CD8-positive, alpha-beta memory T cell (primary cell): Measurements from ENCODE around the gene PLCD4. TPM values are rescaled to one million over a fixed set of nuclear protein-coding genes. Genes with fewer than 3 reads are reported as not detected.

Source experiments
- CTCF ChIA-PET: fragments of 350-600 bp; sonication (Branson Sonifier 250); formaldehyde crosslinking; loops from one replicate; lab custom pipeline; 2021; ENCODE audit warnings: antibody characterized with exemption; lab: Charles Lee
- POLR2A ChIA-PET: fragments of 350-600 bp; sonication (Branson Sonifier 250); formaldehyde crosslinking; loops from one replicate; lab custom pipeline; 2021; ENCODE audit warnings: antibody characterized with exemption; lab: Charles Lee
- DNase-seq, 5 donors: peaks; one replicate each; pipeline versions ENCODE4 v3.0.0 to v3.0.0-alpha.2; 2020 to 2022; ENCODE audit warnings: mixed read lengths in 1 of 5
- H3K27ac ChIP-seq: one replicate; pipeline ENCODE4 v1.7.0; 2013; ENCODE audit warnings: low read depth, mild to moderate bottlenecking, low read length, moderate library complexity
- H3K27me3 ChIP-seq: 2 replicates; pipeline ENCODE4 v1.7.0; 2013; ENCODE audit warnings: low read length, mild to moderate bottlenecking; ENCODE audit not compliant: insufficient read depth, poor library complexity, severe bottlenecking
- H3K36me3 ChIP-seq: 2 replicates; pipeline ENCODE4 v1.7.0; 2013; ENCODE audit warnings: mild to moderate bottlenecking, low read length, moderate library complexity; ENCODE audit not compliant: insufficient read depth
- H3K4me1 ChIP-seq: 2 replicates; pipeline ENCODE4 v1.7.0; 2013; ENCODE audit warnings: mild to moderate bottlenecking, low read length, moderate library complexity; ENCODE audit not compliant: insufficient read depth
- H3K4me3 ChIP-seq: 2 replicates; pipeline ENCODE4 v1.7.0; 2013; ENCODE audit warnings: mild to moderate bottlenecking, low read length
- H3K9me3 ChIP-seq: 2 replicates; pipeline ENCODE4 v1.7.0; 2013; ENCODE audit warnings: mild to moderate bottlenecking, low read length
- H3K27ac Mint-ChIP-seq, 8 donors: one replicate each; pipeline ENCODE4 v1.8.0; 2020 to 2021; ENCODE audit warnings: mixed read lengths in 8 of 8, mild to moderate bottlenecking in 6 of 8, inconsistent platforms in 3 of 8, moderate library complexity in 3 of 8
- H3K27me3 Mint-ChIP-seq, 2 donors: one replicate each; pipeline ENCODE4 v1.8.0; 2020 to 2021; ENCODE audit warnings: mixed read lengths in 2 of 2, mild to moderate bottlenecking in 1 of 2, moderate library complexity in 1 of 2
- H3K36me3 Mint-ChIP-seq, 3 donors: one replicate each; pipeline ENCODE4 v1.8.0; 2020 to 2021; ENCODE audit warnings: mixed read lengths in 3 of 3, inconsistent platforms in 1 of 3, mild to moderate bottlenecking in 1 of 3
- H3K4me1 Mint-ChIP-seq, 3 donors: one replicate each; pipeline ENCODE4 v1.8.0; 2020 to 2021; ENCODE audit warnings: mixed read lengths in 3 of 3, inconsistent platforms in 1 of 3, mild to moderate bottlenecking in 1 of 3
- H3K4me3 Mint-ChIP-seq, 7 donors: one replicate each; pipeline ENCODE4 v1.8.0; 2020 to 2021; ENCODE audit warnings: mixed read lengths in 7 of 7, mild to moderate bottlenecking in 6 of 7, moderate library complexity in 4 of 7, inconsistent platforms in 2 of 7
- H3K9me3 Mint-ChIP-seq, 5 donors: one replicate each; pipeline ENCODE4 v1.8.0; 2020 to 2022; ENCODE audit warnings: mixed read lengths in 5 of 5, mild to moderate bottlenecking in 3 of 5, moderate library complexity in 2 of 5, inconsistent platforms in 1 of 5
- polyA plus RNA-seq: library from polyadenylated mRNA; unstranded; fragments of 300-500 nt; fragmentation: Illumina TruSeq; gene quantifications from one replicate; pipeline ENCODE4 v1.2.3, GENCODE V29; 2021
- total RNA-seq, 2 experiments: library from RNA; stranded (reverse); gene quantifications; one replicate each; pipeline ENCODE4 v1.2.3, GENCODE V29; 2021

Gene PLCD4
- total and polyA plus RNA-seq, 3 experiments from 2014 or later, result 0.16 to 0.49 TPM; not detected in 1

- Mint-ChIP-seq H3K4me3 (no peak overlapping the region), H3K4me1 (no peaks in the 10 kb centered on the region), H3K36me3 (no peaks in the 10 kb centered on the region), H3K9me3 (no peaks in the 10 kb centered on the region), H3K27ac (no peak overlapping the region), H3K27me3 (peaks cover 0 to 1% of the 10 kb centered on the region in 2 donors)
- Histone ChIP-seq H3K4me3 (no peak overlapping the region), H3K27me3 (no peaks in the 10 kb centered on the region), H3K4me1 (no peaks in the 10 kb centered on the region), H3K36me3 (no peaks in the 10 kb centered on the region), H3K27ac (no peak overlapping the region), H3K9me3 (no peaks in the 10 kb centered on the region)
- no peak for DNase-seq
- POLR2A ChIA-PET, result no interaction called here
- CTCF ChIA-PET, result no interaction called here
These were observed 15.6 kb downstream of the PLCD4 start for GRCh38 chr2:218623366-218623705.

- Mint-ChIP-seq H3K9me3 (no peaks in the 10 kb centered on the region), H3K36me3 (no peaks in the 10 kb centered on the region), H3K4me3 (no peak overlapping the region), H3K27ac (peak overlapping the region in 1 of 8 donors; percentile 25), H3K27me3 (peaks cover 0 to 1% of the 10 kb centered on the region in 2 donors), H3K4me1 (peaks cover 0 to 2% (median 0%) of the 10 kb centered on the region in 3 donors)
- POLR2A ChIA-PET, result no interaction called here
- DNase-seq, result no peak
- H3K27ac ChIP-seq, result no peak overlapping the region
- CTCF ChIA-PET, result no interaction called here
- H3K36me3 ChIP-seq, result no peaks in the 10 kb centered on the region
- H3K4me1 ChIP-seq, result no peaks in the 10 kb centered on the region
- no peak overlapping the region for H3K4me3 ChIP-seq
- H3K27me3 ChIP-seq, result no peaks in the 10 kb centered on the region
- H3K9me3 ChIP-seq, result no peaks in the 10 kb centered on the region
These were observed 18.7 kb downstream of the PLCD4 start for GRCh38 chr2:218626369-218626768.

- H3K36me3 ChIP-seq, result no peaks in the 10 kb centered on the region
- no peak for DNase-seq
- peaks cover 0 to 1% of the 10 kb centered on the region in 2 donors for H3K27me3 Mint-ChIP-seq
- no peaks in the 10 kb centered on the region for H3K4me1 ChIP-seq
- POLR2A ChIA-PET, result no interaction called here
- peaks cover 0 to 2% (median 0%) of the 10 kb centered on the region in 3 donors for H3K4me1 Mint-ChIP-seq
- no peak overlapping the region for H3K27ac ChIP-seq
- no peaks in the 10 kb centered on the region for H3K9me3 ChIP-seq
- no peak overlapping the region for H3K4me3 ChIP-seq
- H3K27ac Mint-ChIP-seq, result peak overlapping the region in 1 of 8 donors; percentile 47
- CTCF ChIA-PET, result interaction anchor here (1.3 kb wide), 1 partner anchor 13 kb away, joined by 4 read pairs; no protein-coding TSS in a partner anchor
- no peak overlapping the region for H3K4me3 Mint-ChIP-seq
- no peaks in the 10 kb centered on the region for H3K27me3 ChIP-seq
- H3K9me3 Mint-ChIP-seq, result no peaks in the 10 kb centered on the region
- H3K36me3 Mint-ChIP-seq, result peaks cover 0 to 3% (median 0%) of the 10 kb centered on the region in 3 donors
These were observed 20.2 kb downstream of the PLCD4 start for GRCh38 chr2:218627939-218628338.

- peaks cover 0 to 2% (median 0%) of the 10 kb centered on the region in 3 donors for H3K4me1 Mint-ChIP-seq
These were observed 24.1 kb downstream of the PLCD4 start for GRCh38 chr2:218631837-218632236.

GRCh38 chr2:218635719-218636118, 28.0 kb downstream of the PLCD4 start:
- H3K4me1 Mint-ChIP-seq, result no peaks in the 10 kb centered on the region
- peak overlapping the region in 3 of 8 donors; percentile 41 to 56 (median 55) for H3K27ac Mint-ChIP-seq
- ChIA-PET CTCF (no interaction called here), POLR2A (no interaction called here)
- H3K4me3 Mint-ChIP-seq, result no peak overlapping the region
- no peaks in the 10 kb centered on the region for H3K27me3 Mint-ChIP-seq
- H3K9me3 Mint-ChIP-seq, result no peaks in the 10 kb centered on the region
- H3K4me1 ChIP-seq, result no peaks in the 10 kb centered on the region
- no peak for DNase-seq
- H3K36me3 ChIP-seq, result peaks cover 48% of the 10 kb centered on the region
- peaks cover 6 to 76% (median 7%) of the 10 kb centered on the region in 3 donors for H3K36me3 Mint-ChIP-seq
- H3K4me3 ChIP-seq, result no peak overlapping the region
- no peak overlapping the region for H3K27ac ChIP-seq
- no peaks in the 10 kb centered on the region for H3K9me3 ChIP-seq
- no peaks in the 10 kb centered on the region for H3K27me3 ChIP-seq

More at GRCh38 chr2:218631837-218632236, 24.1 kb downstream of the PLCD4 start:
- Histone ChIP-seq H3K4me3 (no peak overlapping the region), H3K27ac (no peak overlapping the region), H3K36me3 (peaks cover 16% of the 10 kb centered on the region), H3K27me3 (no peaks in the 10 kb centered on the region), H3K9me3 (no peaks in the 10 kb centered on the region), H3K4me1 (no peaks in the 10 kb centered on the region)
- ChIA-PET CTCF (interaction anchor here (1.2 to 1.4 kb wide), 2 partner anchors 16 to 30 kb away, joined by 3 read pairs; no protein-coding TSS in a partner anchor), POLR2A (no interaction called here)
- H3K27ac Mint-ChIP-seq, result no peak overlapping the region
- H3K4me3 Mint-ChIP-seq, result no peak overlapping the region
- peaks cover 0 to 40% (median 0%) of the 10 kb centered on the region in 3 donors for H3K36me3 Mint-ChIP-seq
- no peaks in the 10 kb centered on the region for H3K27me3 Mint-ChIP-seq
- H3K9me3 Mint-ChIP-seq, result no peaks in the 10 kb centered on the region
- DNase-seq, result no peak

- CTCF ChIA-PET, result no interaction called here
- Histone ChIP-seq H3K4me3 (no peak overlapping the region), H3K4me1 (no peaks in the 10 kb centered on the region), H3K27ac (no peak overlapping the region), H3K9me3 (no peaks in the 10 kb centered on the region), H3K27me3 (no peaks in the 10 kb centered on the region), H3K36me3 (peaks cover 54% of the 10 kb centered on the region)
- Mint-ChIP-seq H3K27me3 (no peaks in the 10 kb centered on the region), H3K9me3 (no peaks in the 10 kb centered on the region), H3K4me3 (no peak overlapping the region), H3K36me3 (peaks cover 7 to 88% (median 9%) of the 10 kb centered on the region in 3 donors), H3K4me1 (no peaks in the 10 kb centered on the region), H3K27ac (peak overlapping the region in 1 of 8 donors; percentile 26)
- DNase-seq, result no peak
- POLR2A ChIA-PET, result no interaction called here
These were observed 30.7 kb downstream of the PLCD4 start for GRCh38 chr2:218638372-218638771.

- DNase-seq, result no peak
- no peaks in the 10 kb centered on the region for H3K27me3 Mint-ChIP-seq
- peak overlapping the region in 1 of 8 donors; percentile 72 for H3K27ac Mint-ChIP-seq
- Histone ChIP-seq H3K4me1 (no peaks in the 10 kb centered on the region), H3K36me3 (peaks cover 57% of the 10 kb centered on the region), H3K9me3 (no peaks in the 10 kb centered on the region), H3K27me3 (no peaks in the 10 kb centered on the region), H3K27ac (no peak overlapping the region), H3K4me3 (no peak overlapping the region)
- H3K9me3 Mint-ChIP-seq, result no peaks in the 10 kb centered on the region
- H3K36me3 Mint-ChIP-seq, result peaks cover 12 to 84% (median 20%) of the 10 kb centered on the region in 3 donors
- ChIA-PET CTCF (no interaction called here), POLR2A (no interaction called here)
- H3K4me1 Mint-ChIP-seq, result peaks cover 0 to 4% (median 0%) of the 10 kb centered on the region in 3 donors
- H3K4me3 Mint-ChIP-seq, result no peak overlapping the region
These were observed 34.5 kb downstream of the PLCD4 start for GRCh38 chr2:218642121-218642656.

GRCh38 chr2:218642786-218643185, 35.1 kb downstream of the PLCD4 start:
- Histone ChIP-seq H3K4me1 (no peaks in the 10 kb centered on the region), H3K9me3 (no peaks in the 10 kb centered on the region), H3K4me3 (no peak overlapping the region), H3K27me3 (no peaks in the 10 kb centered on the region), H3K27ac (no peak overlapping the region), H3K36me3 (peaks cover 57% of the 10 kb centered on the region)
- Mint-ChIP-seq H3K4me1 (peaks cover 0 to 7% (median 3%) of the 10 kb centered on the region in 3 donors), H3K4me3 (no peak overlapping the region), H3K27me3 (no peaks in the 10 kb centered on the region), H3K36me3 (peaks cover 7 to 83% (median 21%) of the 10 kb centered on the region in 3 donors), H3K27ac (no peak overlapping the region), H3K9me3 (no peaks in the 10 kb centered on the region)
- CTCF ChIA-PET, result no interaction called here
- DNase-seq, result no peak
- POLR2A ChIA-PET, result no interaction called here
